HG03378 (cell line): ENCODE measurements around the gene TOLLIP.
"Not testable (repeated sequence)": the region's sequence is repeated elsewhere in the genome, so short reads cannot be mapped to it uniquely, and the experiment has no call there.

Source experiments
- ATAC-seq: cut with Tn5 transposase; IDR thresholded peaks from one replicate; pipeline ENCODE4 v1.9.1; 2021; ENCODE audit warnings: mild to moderate bottlenecking, moderate library complexity; ENCODE audit not compliant: unreplicated experiment

The TOLLIP gene

DNA sequence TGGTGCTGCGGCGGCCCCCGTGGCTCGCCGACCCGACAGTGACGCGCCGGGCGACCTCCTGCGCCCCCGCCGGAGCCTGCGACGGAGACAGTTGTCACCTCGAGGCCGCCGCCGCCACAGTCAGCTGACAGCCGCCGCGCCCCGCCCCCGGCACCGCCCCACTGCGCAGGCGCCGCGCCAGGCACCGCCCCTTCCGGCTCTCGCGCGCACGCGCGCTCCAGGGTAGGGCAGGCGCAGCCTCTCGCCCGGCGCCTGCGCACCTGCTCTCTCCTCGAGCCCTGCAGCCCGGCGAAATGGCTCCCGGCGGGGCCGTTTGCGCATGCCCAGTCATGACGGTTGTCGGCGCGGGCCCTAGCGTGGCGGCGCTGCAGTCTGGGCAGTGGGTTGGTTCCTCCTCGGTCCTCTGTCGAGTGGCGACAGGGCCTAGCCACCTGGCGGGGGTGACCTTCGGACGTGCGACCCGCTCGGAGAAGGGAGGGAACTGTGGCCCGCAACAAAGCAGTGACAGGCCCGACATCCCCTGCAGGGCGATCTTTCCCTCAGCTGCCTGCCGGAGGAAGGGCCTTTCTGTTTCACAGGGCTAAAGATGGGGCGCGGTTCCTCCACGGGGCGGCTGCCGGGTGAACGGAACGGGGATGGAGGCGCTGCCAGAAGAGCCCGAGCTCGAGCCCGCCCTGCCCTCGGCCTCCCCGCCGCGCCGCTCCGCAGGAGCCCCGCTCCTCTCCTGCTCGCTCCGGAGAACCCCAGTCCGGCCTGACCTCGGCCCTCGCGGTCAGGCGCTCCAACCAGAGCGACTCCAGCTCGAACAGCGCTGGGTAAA lies at the start of gene TOLLIP:
Gene TOLLIP (minus strand): TSS at position 135 of the 820 bp plus-strand sequence. CDS start 134 bp downstream, at position 1.
- peak; percentile 59 for ATAC-seq

DNA sequence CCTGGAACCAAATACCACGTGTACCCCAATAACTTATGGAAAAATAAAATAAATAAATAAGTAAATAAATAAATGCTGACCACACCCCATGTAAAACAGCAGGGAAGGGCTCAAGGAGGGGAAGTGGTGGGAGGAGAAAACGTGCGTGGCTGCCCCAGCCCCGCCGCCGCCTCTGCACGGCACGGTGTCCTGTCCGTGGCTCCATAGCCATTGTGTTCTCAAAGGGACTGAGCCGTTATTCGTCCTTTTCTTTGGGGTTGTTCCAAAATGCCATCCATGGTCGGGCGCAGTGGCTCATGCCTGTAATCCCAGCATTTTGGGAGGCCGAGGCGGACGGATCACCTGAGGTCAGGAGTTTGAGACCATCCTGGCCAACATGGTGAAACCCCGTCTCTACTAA lies 49.5 kb upstream of the TOLLIP start:
- not testable (repeated sequence) for ATAC-seq

GRCh38 chr11:1358286-1358685 lies 48.9 kb upstream of the TOLLIP start:
- no peak for ATAC-seq

- no peak for ATAC-seq
Measured at GRCh38 chr11:1356478-1356960, 47.1 kb upstream of the TOLLIP start.

GRCh38 chr11:1356007-1356435 lies 46.6 kb upstream of the TOLLIP start:
- ATAC-seq, result no peak

- no peak for ATAC-seq
Measured at GRCh38 chr11:1354125-1354938, 44.9 kb upstream of the TOLLIP start.

DNA sequence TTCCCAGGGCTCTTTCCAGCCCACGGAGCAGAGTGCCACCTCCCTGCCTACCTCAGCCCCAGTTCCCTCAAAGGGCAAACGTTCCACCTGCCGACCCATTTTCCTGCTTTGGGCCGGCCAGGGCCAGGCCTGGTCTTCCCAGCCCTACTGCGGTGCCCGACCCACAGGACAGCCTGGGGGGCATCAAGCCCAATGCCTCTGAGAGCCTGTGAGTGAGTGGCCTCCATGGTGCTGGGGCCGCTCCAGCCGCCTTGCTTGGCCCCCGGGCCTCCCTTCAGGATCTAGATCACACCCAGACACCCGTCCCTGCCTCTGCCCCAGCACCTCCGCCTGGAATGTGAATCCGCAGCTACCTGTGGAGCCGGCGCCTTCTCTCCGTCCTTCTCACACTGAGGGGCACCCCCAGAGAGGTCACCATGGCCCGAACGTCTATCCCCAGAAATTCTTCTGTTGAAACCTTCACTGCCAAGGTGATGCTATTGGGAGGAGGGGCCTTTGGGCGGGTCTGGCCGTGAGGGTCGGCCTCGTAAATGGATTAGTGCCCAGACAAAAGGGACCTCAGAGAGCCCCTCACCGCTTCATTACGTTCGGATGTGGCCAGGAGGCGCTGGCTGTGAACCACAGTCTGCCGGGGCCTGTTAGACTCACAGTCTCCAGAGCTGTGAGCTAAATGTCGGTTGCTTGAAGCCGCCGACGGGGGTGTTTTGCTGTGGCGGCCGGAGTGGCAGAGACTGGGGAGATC lies 44.1 kb upstream of the TOLLIP start:
- no peak for ATAC-seq

GRCh38 chr11:1352696-1353382 lies 43.4 kb upstream of the TOLLIP start:
- no peak for ATAC-seq

GRCh38 chr11:1351278-1351937 lies 42.0 kb upstream of the TOLLIP start:
- ATAC-seq, result no peak

DNA sequence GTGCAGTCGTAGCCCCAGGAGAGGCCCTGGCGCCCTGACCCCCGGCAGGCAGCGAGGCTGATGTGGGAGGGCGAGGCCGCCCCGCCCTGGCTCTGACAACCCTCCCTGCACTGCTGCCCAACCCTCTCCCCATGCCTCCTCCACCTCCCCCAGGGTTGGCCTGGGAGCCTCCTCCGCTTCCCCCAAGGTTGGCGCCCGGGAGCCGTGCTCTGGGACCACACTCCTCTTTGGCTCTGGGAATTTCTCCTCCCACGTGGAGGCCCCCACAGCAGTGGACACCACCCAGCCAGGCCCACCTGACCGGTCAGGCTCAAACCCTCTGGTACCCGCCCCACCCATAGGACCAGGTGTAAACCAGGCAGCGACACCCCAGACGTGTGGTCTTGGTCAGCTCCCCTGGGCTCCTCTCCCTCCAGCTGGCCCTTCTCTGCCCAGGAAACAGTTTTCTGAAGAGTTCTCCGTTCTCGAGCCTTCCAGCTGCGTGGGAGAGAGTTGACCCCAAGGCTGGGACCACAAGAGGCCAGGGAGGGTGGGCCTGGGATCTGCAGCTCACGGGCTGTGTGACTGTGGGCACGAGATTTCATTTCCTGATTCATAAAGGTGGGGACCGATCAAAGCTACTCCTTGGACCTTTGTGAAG lies 40.8 kb upstream of the TOLLIP start:
- no peak for ATAC-seq

GRCh38 chr11:1349327-1350041 lies 40.1 kb upstream of the TOLLIP start:
- no peak for ATAC-seq

- ATAC-seq, result no peak
Measured at GRCh38 chr11:1348796-1349326, 39.4 kb upstream of the TOLLIP start.

DNA sequence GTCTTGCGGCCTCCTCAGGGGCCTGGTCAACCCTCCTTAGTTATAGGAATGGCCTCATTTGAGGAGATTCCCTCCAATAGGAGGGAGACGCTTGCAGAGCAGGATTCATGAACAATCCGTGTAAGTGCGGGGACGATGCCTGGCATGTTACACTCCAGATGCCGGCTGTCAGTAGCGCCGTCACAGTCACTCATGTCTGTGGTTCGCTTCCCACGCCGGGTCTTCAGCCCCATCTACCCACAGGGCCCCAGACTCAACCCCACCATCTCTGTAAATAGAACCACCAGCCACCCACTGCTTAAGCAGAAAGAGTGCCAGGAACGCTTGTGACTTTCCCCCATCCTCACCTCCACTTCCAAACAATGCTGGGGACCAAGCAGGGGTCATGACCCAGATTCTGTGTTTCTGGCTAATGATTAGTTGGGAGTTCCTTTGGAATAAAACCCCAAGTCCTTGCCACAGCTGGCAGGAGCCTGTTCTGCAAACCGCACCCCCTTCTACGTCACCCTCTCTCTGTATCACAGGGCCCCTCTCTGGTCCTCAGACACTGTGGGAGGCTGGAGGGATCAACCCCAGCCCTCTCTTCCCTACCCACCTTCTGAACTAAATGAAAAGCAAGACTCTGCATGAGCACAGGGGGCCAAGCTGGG lies 38.8 kb upstream of the TOLLIP start:
- ATAC-seq, result no peak

GRCh38 chr11:1347411-1347999 lies 38.1 kb upstream of the TOLLIP start:
- ATAC-seq, result not testable (repeated sequence)

- no peak for ATAC-seq
Measured at GRCh38 chr11:1346669-1347390, 37.4 kb upstream of the TOLLIP start.

DNA sequence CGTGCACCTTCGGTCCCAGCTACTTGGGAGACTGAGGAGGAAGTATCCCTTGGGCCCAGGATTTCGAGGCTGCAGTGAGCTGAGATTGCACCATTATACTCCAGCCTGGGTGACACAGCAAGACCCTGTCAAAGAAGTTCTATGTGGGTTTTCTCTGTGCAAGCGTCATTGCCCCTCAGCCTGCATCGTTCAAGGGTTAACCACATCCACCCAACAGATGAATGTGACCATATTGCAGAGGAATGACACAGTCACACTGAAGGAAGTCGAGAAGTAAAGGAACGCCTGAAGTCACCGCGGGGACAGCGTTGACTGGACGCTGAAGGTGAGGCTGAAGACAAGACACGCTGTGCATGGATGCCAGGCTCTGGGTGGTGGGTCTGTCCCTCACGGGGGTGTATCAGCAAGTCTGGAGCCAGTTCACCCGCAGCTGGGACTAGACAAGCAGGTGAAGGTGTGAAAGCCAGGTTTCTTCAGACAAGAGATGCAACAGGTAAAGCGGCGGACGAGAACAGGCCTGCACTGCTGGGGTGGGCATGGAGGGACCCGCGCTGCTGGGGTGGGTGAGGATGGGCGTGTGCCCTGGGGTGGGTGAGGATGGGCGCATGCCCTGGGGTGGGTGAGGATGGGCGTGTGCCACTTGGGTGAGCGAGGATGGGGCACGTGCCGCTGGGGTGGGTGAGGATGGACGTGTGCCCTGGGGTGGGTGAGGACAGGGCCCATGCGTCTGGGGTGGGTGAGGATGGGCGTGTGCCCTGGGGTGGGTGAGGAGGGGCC lies 36.5 kb upstream of the TOLLIP start:
- ATAC-seq, result no peak
